ENCODE data around the gene SASS6. TPM values are rescaled to one million over a fixed set of nuclear protein-coding genes. Genes with fewer than 3 reads are reported as not detected.
"Not testable (repeated sequence)": the region's sequence is repeated elsewhere in the genome, so short reads cannot be mapped to it uniquely, and the experiment has no call there.

The SASS6 gene
- total RNA-seq, 2 experiments from 2014 or later: 14.2 to 17.4 TPM

GRCh38 chr1:100070201-100070939 lies 62.4 kb downstream of the SASS6 start:
- POLR2A ChIA-PET: no interaction called here
- Mint-ChIP-seq H3K27me3 (no peaks in the 10 kb centered on the region), H3K4me3 (no peak overlapping the region), H3K27ac (peak overlapping the region; percentile 80), H3K4me1 (peaks cover 10% of the 10 kb centered on the region), H3K36me3 (ENCODE audit: low read depth) (peaks cover 71% of the 10 kb centered on the region), H3K9me3 (ENCODE audit: low read depth) (no peaks in the 10 kb centered on the region)
- ATAC-seq (no peak), DNase-seq (no peak)
- intact Hi-C loops (cut with DNase I, micrococcal nuclease): no loop called here
- CTCF ChIA-PET: interaction anchor here (0.6 to 0.8 kb wide), 2 partner anchors 10 to 385 kb away, joined by 3 read pairs; no protein-coding TSS in a partner anchor

GRCh38 chr1:100065969-100066227 lies 66.8 kb downstream of the SASS6 start:
- ChIA-PET CTCF (no interaction called here), POLR2A (no interaction called here)
- Mint-ChIP-seq H3K36me3 (ENCODE audit: low read depth) (peaks cover 67% of the 10 kb centered on the region), H3K4me3 (no peak overlapping the region), H3K4me1 (peaks cover 25% of the 10 kb centered on the region), H3K9me3 (ENCODE audit: low read depth) (no peaks in the 10 kb centered on the region), H3K27ac (peak overlapping the region; percentile 65), H3K27me3 (no peaks in the 10 kb centered on the region)
- ATAC-seq (no peak), DNase-seq (no peak)
- intact Hi-C loops (cut with DNase I, micrococcal nuclease): no loop called here

- POLR2A ChIA-PET: no interaction called here
- peak overlapping the region; percentile 65 for H3K27ac Mint-ChIP-seq
These were observed 67.4 kb downstream of the SASS6 start for GRCh38 chr1:100065183-100065968.

GRCh38 chr1:100061681-100062080 lies 71.0 kb downstream of the SASS6 start:
- peaks cover 25% of the 10 kb centered on the region for H3K4me1 Mint-ChIP-seq
- H3K36me3 Mint-ChIP-seq (ENCODE audit: low read depth): peaks cover 51% of the 10 kb centered on the region
- intact Hi-C loops (cut with DNase I, micrococcal nuclease): no loop called here

More at GRCh38 chr1:100065183-100065968, 67.4 kb downstream of the SASS6 start:
- CTCF ChIA-PET: no interaction called here
- H3K36me3 Mint-ChIP-seq (ENCODE audit: low read depth): peaks cover 67% of the 10 kb centered on the region
- peaks cover 27% of the 10 kb centered on the region for H3K4me1 Mint-ChIP-seq
- intact Hi-C loops (cut with DNase I, micrococcal nuclease): no loop called here
- no peaks in the 10 kb centered on the region for H3K27me3 Mint-ChIP-seq
- H3K4me3 Mint-ChIP-seq: no peak overlapping the region
- no peaks in the 10 kb centered on the region for H3K9me3 Mint-ChIP-seq (ENCODE audit: low read depth)
- ATAC-seq (no peak), DNase-seq (no peak)

GRCh38 chr1:100053727-100054126 lies 79.0 kb downstream of the SASS6 start:
- POLR2A ChIA-PET: interaction anchor here (0.6 kb wide), 2 partner anchors 18 to 30 kb away, joined by 3 to 7 read pairs; no protein-coding TSS in a partner anchor
- Mint-ChIP-seq H3K36me3 (ENCODE audit: low read depth) (peaks cover 36% of the 10 kb centered on the region), H3K9me3 (ENCODE audit: low read depth) (no peaks in the 10 kb centered on the region), H3K4me3 (no peak overlapping the region), H3K27me3 (no peaks in the 10 kb centered on the region), H3K4me1 (peaks cover 36% of the 10 kb centered on the region), H3K27ac (peak overlapping the region; percentile 34)
- CTCF ChIA-PET: interaction anchor here (0.6 kb wide), 1 partner anchor 397 kb away, joined by 3 read pairs; no protein-coding TSS in a partner anchor
- intact Hi-C loops (cut with DNase I, micrococcal nuclease): no loop called here
- no peak for DNase-seq
- ATAC-seq: no peak

More at GRCh38 chr1:100061681-100062080, 71.0 kb downstream of the SASS6 start:
- no peak overlapping the region for H3K27ac Mint-ChIP-seq
- ATAC-seq: no peak
- CTCF ChIA-PET: interaction anchor here (0.6 to 1.5 kb wide), 3 partner anchors 12 to 297 kb away, joined by 3 read pairs; no protein-coding TSS in a partner anchor
- DNase-seq: no peak
- no peaks in the 10 kb centered on the region for H3K27me3 Mint-ChIP-seq
- POLR2A ChIA-PET: no interaction called here
- H3K4me3 Mint-ChIP-seq: no peak overlapping the region
- no peaks in the 10 kb centered on the region for H3K9me3 Mint-ChIP-seq (ENCODE audit: low read depth)

GRCh38 chr1:100053119-100053518 lies 79.6 kb downstream of the SASS6 start:
- DNase-seq (no peak), ATAC-seq (no peak)
- H3K4me3 Mint-ChIP-seq: no peak overlapping the region
- H3K27me3 Mint-ChIP-seq: no peaks in the 10 kb centered on the region
- H3K9me3 Mint-ChIP-seq (ENCODE audit: low read depth): no peaks in the 10 kb centered on the region
- CTCF ChIA-PET: interaction anchor here (1.3 kb wide), 1 partner anchor 15 kb away, joined by 8 read pairs; a partner anchor contains a TSS
- H3K4me1 Mint-ChIP-seq: peaks cover 42% of the 10 kb centered on the region
- POLR2A ChIA-PET: interaction anchor here (0.6 kb wide), 1 partner anchor 17 kb away, joined by 7 read pairs; no protein-coding TSS in a partner anchor
- no peak overlapping the region for H3K27ac Mint-ChIP-seq
- peaks cover 39% of the 10 kb centered on the region for H3K36me3 Mint-ChIP-seq (ENCODE audit: low read depth)
- intact Hi-C loops (cut with DNase I, micrococcal nuclease): no loop called here

GRCh38 chr1:100051893-100052292 lies 80.8 kb downstream of the SASS6 start:
- Mint-ChIP-seq H3K36me3 (ENCODE audit: low read depth) (peaks cover 40% of the 10 kb centered on the region), H3K4me3 (no peak overlapping the region), H3K4me1 (peaks cover 53% of the 10 kb centered on the region), H3K9me3 (ENCODE audit: low read depth) (no peaks in the 10 kb centered on the region), H3K27ac (no peak overlapping the region), H3K27me3 (no peaks in the 10 kb centered on the region)
- DNase-seq (no peak), ATAC-seq (no peak)
- intact Hi-C loops (cut with DNase I, micrococcal nuclease): no loop called here
- ChIA-PET POLR2A (no interaction called here), CTCF (interaction anchor here (0.6 to 1.5 kb wide), 5 partner anchors 9 to 905 kb away, joined by 3 to 8 read pairs (median 4); a partner anchor contains a TSS)

- DNase-seq: no peak
- ChIA-PET POLR2A (no interaction called here), CTCF (interaction anchor here (0.6 to 1.5 kb wide), 4 partner anchors 9 to 340 kb away, joined by 3 to 5 read pairs (median 4); no protein-coding TSS in a partner anchor)
- no peak for ATAC-seq
- Mint-ChIP-seq H3K9me3 (ENCODE audit: low read depth) (no peaks in the 10 kb centered on the region), H3K36me3 (ENCODE audit: low read depth) (peaks cover 41% of the 10 kb centered on the region), H3K27me3 (no peaks in the 10 kb centered on the region), H3K4me3 (no peak overlapping the region), H3K4me1 (peaks cover 55% of the 10 kb centered on the region), H3K27ac (no peak overlapping the region)
- intact Hi-C loops (cut with DNase I, micrococcal nuclease): no loop called here
These were observed 81.3 kb downstream of the SASS6 start for GRCh38 chr1:100051401-100051800.

GRCh38 chr1:100050139-100050538 lies 82.6 kb downstream of the SASS6 start:
- no peak overlapping the region for H3K4me3 Mint-ChIP-seq
- ATAC-seq (no peak), DNase-seq (no peak)
- peaks cover 41% of the 10 kb centered on the region for H3K36me3 Mint-ChIP-seq (ENCODE audit: low read depth)
- CTCF ChIA-PET: interaction anchor here (0.6 to 1.4 kb wide), 2 partner anchors 11 to 83 kb away, joined by 3 read pairs; partner anchors contain the start of genes SASS6 and TRMT13
- peak overlapping the region; percentile 72 for H3K27ac Mint-ChIP-seq
- peaks cover 63% of the 10 kb centered on the region for H3K4me1 Mint-ChIP-seq
- intact Hi-C loops (cut with DNase I, micrococcal nuclease): no loop called here
- H3K27me3 Mint-ChIP-seq: no peaks in the 10 kb centered on the region
- POLR2A ChIA-PET: interaction anchor here (0.7 to 1.7 kb wide), 3 partner anchors 12 to 331 kb away, joined by 3 to 5 read pairs (median 4); a partner anchor contains a TSS
- peaks cover under 1% of the 10 kb centered on the region for H3K9me3 Mint-ChIP-seq (ENCODE audit: low read depth)

GRCh38 chr1:100047235-100047708 lies 85.5 kb downstream of the SASS6 start:
- intact Hi-C loops (cut with DNase I, micrococcal nuclease): loop anchor here in 1 of 2 experiments (1.0 kb wide), 1 partner anchor 8 kb away; no protein-coding TSS in a partner anchor
- DNase-seq; H3K9me3 Mint-ChIP-seq (ENCODE audit: low read depth); ATAC-seq; CTCF ChIA-PET; H3K27me3 Mint-ChIP-seq: not testable (repeated sequence)
- peaks cover 52% of the 10 kb centered on the region for H3K36me3 Mint-ChIP-seq (ENCODE audit: low read depth)
- peaks cover 81% of the 10 kb centered on the region for H3K4me1 Mint-ChIP-seq
- POLR2A ChIA-PET: interaction anchor here (1.0 kb wide), 1 partner anchor 9 kb away, joined by 3 read pairs; a partner anchor contains a TSS
- H3K4me3 Mint-ChIP-seq: peak overlapping the region; percentile 62
- H3K27ac Mint-ChIP-seq: peak overlapping the region; percentile 91

- peaks cover 2% of the 10 kb centered on the region for H3K9me3 Mint-ChIP-seq (ENCODE audit: low read depth)
- intact Hi-C loops (cut with DNase I, micrococcal nuclease): no loop called here
- DNase-seq (no peak), ATAC-seq (no peak)
- POLR2A ChIA-PET: no interaction called here
- peak overlapping the region; percentile 71 for H3K27ac Mint-ChIP-seq
- no peaks in the 10 kb centered on the region for H3K27me3 Mint-ChIP-seq
- peaks cover 91% of the 10 kb centered on the region for H3K4me1 Mint-ChIP-seq
- no peak overlapping the region for H3K4me3 Mint-ChIP-seq
- CTCF ChIA-PET: no interaction called here
- H3K36me3 Mint-ChIP-seq (ENCODE audit: low read depth): peaks cover 46% of the 10 kb centered on the region
These were observed 87.5 kb downstream of the SASS6 start for GRCh38 chr1:100045206-100045605.
